Heart left ventricle (tissue), 13 donors: Measurements from ENCODE around the gene CSF1.

Experiments
- CTCF ChIP-seq, 12 donors: fragments of 200-600 bp; sonication (generic) in 4 of 12; IDR thresholded peaks; one replicate each; pipeline versions ENCODE4 v1.5.0 to v1.8.0; 2018 to 2022; ENCODE audit warnings: antibody characterized with exemption in 12 of 12, mild to moderate bottlenecking in 5 of 12
- POLR2A ChIP-seq, 2 donors: fragments of 450-650 bp; IDR thresholded peaks; one replicate each; pipeline ENCODE4 v1.6.1; 2017; ENCODE audit warnings: antibody characterized with exemption in 2 of 2, mild to moderate bottlenecking in 2 of 2, moderate library complexity in 2 of 2
- donor health status: ischemic (EF 13 %, LVEDD 7.1; RV severe dilation, severe dysfunction).
- donor health status: DM: no; HTN: yes; CAD: no.
- donor health status: DM: no; HTN: no; CAD: no.
- donor health status: ischemic (EF 25% LVEDD 6.9; RV normal size, moderate dysfunction).
- donor health status: ischemic (EF 25% LVEDD 5.7; RV mildly dilated, moderate dysfunction).
- donor health status: ischemic (EF 35%, LVEDD 5.7; RV mildly dilated, moderate dysfunction).
- donor health status: nonischemic (EF 11% LVEDD 7.7; RV severe dilation, severe dysfunction).
- donor health status: DM: yes; HTN: yes; CAD: no.
- donor health status: PGD.
- donor health status: ischemic (EF 29% LVEDD 5.4; RV normal size, mild dysfunction).
- donor health status: nonischemic (EF 23%, LVEDD 6.1; RV moderate dilation, normal function).

GRCh38 chr1:109898842-109899241, 11.8 kb upstream of the CSF1 start:
- TF ChIP-seq POLR2A (IDR thresholded peaks at IDR 0.05), result no peak
- no peak for TF ChIP-seq CTCF (IDR thresholded peaks at IDR 0.05)
